K562 (cell line): ENCODE data around the gene SV2A. TPM values are rescaled to one million over a fixed set of nuclear protein-coding genes. Genes with fewer than 3 reads are reported as not detected.

Experiments
- CBFB ChIP-seq: sonication (generic); formaldehyde crosslinking; IDR thresholded peaks from 2 replicates; pipeline ENCODE4 v1.4.0; 2020; ENCODE audit warnings: mild to moderate bottlenecking, missing genetic modification reagents
- CHD1 ChIP-seq: fragments of 200-600 bp; sonication (generic); IDR thresholded peaks from one replicate; pipeline ENCODE4 v1.6.1; 2012; ENCODE audit warnings: mild to moderate bottlenecking, moderate library complexity, low read length, inconsistent platforms
- DPF2 ChIP-seq: fragments of 450-650 bp; IDR thresholded peaks from 2 replicates; pipeline ENCODE4 v1.6.1; 2016
- FOXP1 ChIP-seq: sonication (generic); formaldehyde crosslinking; IDR thresholded peaks from 2 replicates; pipeline ENCODE4 v1.8.0; 2022; ENCODE audit warnings: mild to moderate bottlenecking, missing genetic modification reagents
- NBN ChIP-seq: fragments of 450-650 bp; IDR thresholded peaks from 2 replicates; pipeline ENCODE4 v1.6.1; 2016; ENCODE audit warnings: low read depth, mild to moderate bottlenecking
- PCBP1 ChIP-seq: fragments of 200-400 bp; formaldehyde crosslinking; IDR thresholded peaks from 2 replicates; pipeline ENCODE4 v1.6.1; 2018; ENCODE audit warnings: mild to moderate bottlenecking, low read depth, low read length; ENCODE audit not compliant: poor library complexity, severe bottlenecking
- PRPF4 ChIP-seq: fragments of 200-400 bp; formaldehyde crosslinking; IDR thresholded peaks from one replicate; pipeline ENCODE4 v1.6.1; 2017; ENCODE audit warnings: low read length, low read depth, mild to moderate bottlenecking; ENCODE audit not compliant: insufficient read depth, poor library complexity, severe bottlenecking
- SIN3A ChIP-seq, 2 experiments: fragments of 150-350 bp in 1 of 2; IDR thresholded peaks; 2 replicates each; pipeline ENCODE4 v1.6.1; 2011 to 2016; ENCODE audit warnings: borderline replicate concordance in 2 of 2, low read depth in 2 of 2, low read length in 2 of 2, mild to moderate bottlenecking in 2 of 2, moderate library complexity in 2 of 2; ENCODE audit not compliant: control insufficient read depth in 1 of 2
- SMARCA4 ChIP-seq: fragments of 450-650 bp; IDR thresholded peaks from 2 replicates; pipeline ENCODE4 v1.6.1; 2016
- SUPT5H ChIP-seq: fragments of 450-650 bp; IDR thresholded peaks from 2 replicates; pipeline ENCODE4 v1.6.1; 2016
- TAF1 ChIP-seq: IDR thresholded peaks from 2 replicates; pipeline ENCODE4 v1.6.1; 2011; ENCODE audit warnings: mild to moderate bottlenecking, low read length, moderate library complexity; ENCODE audit not compliant: insufficient read depth, control insufficient read depth, severe bottlenecking; ENCODE audit errors: extremely low read depth
- THRAP3 ChIP-seq: fragments of 450-650 bp; IDR thresholded peaks from 2 replicates; pipeline ENCODE4 v1.6.1; 2016; ENCODE audit warnings: mild to moderate bottlenecking, inconsistent platforms, borderline replicate concordance
- ZBTB1 ChIP-seq: sonication (generic); formaldehyde crosslinking; IDR thresholded peaks from 2 replicates; pipeline ENCODE4 v1.8.1; 2023; ENCODE audit warnings: missing genetic modification reagents, low read depth, mild to moderate bottlenecking, borderline replicate concordance
- ZFP30 ChIP-seq: fragments of 250-450 bp; sonication (Bioruptor Pico); IDR thresholded peaks from 2 replicates; pipeline ENCODE4 v1.8.0; 2022; ENCODE audit warnings: moderate library complexity, mild to moderate bottlenecking, inconsistent platforms, borderline replicate concordance
- ZNF143 ChIP-seq: sonication (generic); formaldehyde crosslinking; IDR thresholded peaks from 2 replicates; pipeline ENCODE4 v1.9.0; 2022; ENCODE audit warnings: mild to moderate bottlenecking, missing genetic modification reagents
- ZNF324 ChIP-seq: fragments of 250-450 bp; sonication (Bioruptor Pico); IDR thresholded peaks from 2 replicates; pipeline ENCODE4 v1.4.0; 2020; ENCODE audit warnings: mild to moderate bottlenecking
- ZNF717 ChIP-seq: fragments of 250-450 bp; sonication (Bioruptor Pico); IDR thresholded peaks from 2 replicates; pipeline ENCODE4 v1.5.0; 2021
- ZSCAN32 ChIP-seq: fragments of 450-650 bp; formaldehyde crosslinking; IDR thresholded peaks from 2 replicates; pipeline ENCODE4 v1.4.0; 2020; ENCODE audit warnings: mild to moderate bottlenecking, moderate library complexity
- polyA plus RNA-seq, 8 experiments: library from polyadenylated mRNA; depleted of rRNA in 4 of 8; stranded (reverse) in 5 of 8; unstranded in 3 of 8; fragments of >200 nt; fragmentation: Nextera tagmentation in 2 of 8; fragmentation: Illumina TruSeq in 1 of 8; extraction: Ambion mirVana in 2 of 8; extraction: Trizol in 1 of 8; gene quantifications; 2 replicates each; pipeline versions ENCODE4 v1.2.1 to v1.2.3, GENCODE V29; 2011 to 2014; ENCODE audit warnings: inconsistent platforms in 1 of 8, missing spikeins in 1 of 8
- total RNA-seq, 7 experiments: library from RNA; depleted of rRNA in 6 of 7; stranded (reverse); fragments of >200 nt in 6 of 7; fragmentation: Illumina TruSeq in 2 of 7; extraction: Trizol in 2 of 7; gene quantifications; 2 replicates each; pipeline versions ENCODE4 v1.2.1 to v1.2.3, GENCODE V29; 2011 to 2021; ENCODE audit warnings: low replicate concordance in 1 of 7
- TF ChIP-seq, protein P1 (sequence below): sonication (generic); formaldehyde crosslinking; IDR thresholded peaks from 2 replicates; pipeline ENCODE4 v1.8.1; 2023; ENCODE audit warnings: mild to moderate bottlenecking, missing genetic modification reagents
- TF ChIP-seq, protein P2 (sequence below): sonication (generic); formaldehyde crosslinking; IDR thresholded peaks from 2 replicates; pipeline ENCODE4 v1.8.1; 2023; ENCODE audit warnings: mild to moderate bottlenecking, missing genetic modification reagents
- TF ChIP-seq, protein P3 (sequence below): sonication (generic); formaldehyde crosslinking; IDR thresholded peaks from 2 replicates; pipeline ENCODE4 v1.8.0; 2023; ENCODE audit warnings: mild to moderate bottlenecking, missing genetic modification reagents
- TF ChIP-seq, protein P4 (sequence below): sonication (generic); formaldehyde crosslinking; IDR thresholded peaks from 2 replicates; pipeline ENCODE4 v1.8.0; 2022; ENCODE audit warnings: mild to moderate bottlenecking, missing genetic modification reagents

The SV2A gene
- total and polyA plus RNA-seq, 9 of the 15 experiments (the other 6 are each of a cell fraction or from before 2014, with no cell fraction given), result 0.07 to 0.22 (median 0.11) TPM; not detected in 1

DNA sequence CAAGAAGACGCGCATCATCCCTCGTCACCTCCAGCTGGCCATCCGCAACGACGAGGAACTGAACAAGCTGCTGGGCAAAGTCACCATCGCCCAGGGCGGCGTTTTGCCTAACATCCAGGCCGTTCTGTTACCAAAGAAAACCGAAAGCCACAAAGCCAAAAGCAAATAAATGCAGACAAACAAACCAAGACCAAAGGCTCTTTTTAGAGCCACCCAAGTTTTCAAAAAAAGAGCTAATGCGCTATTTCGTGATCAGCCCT lies 30.5 kb downstream of the SV2A start (continued):
- TF ChIP-seq, protein P1, sequence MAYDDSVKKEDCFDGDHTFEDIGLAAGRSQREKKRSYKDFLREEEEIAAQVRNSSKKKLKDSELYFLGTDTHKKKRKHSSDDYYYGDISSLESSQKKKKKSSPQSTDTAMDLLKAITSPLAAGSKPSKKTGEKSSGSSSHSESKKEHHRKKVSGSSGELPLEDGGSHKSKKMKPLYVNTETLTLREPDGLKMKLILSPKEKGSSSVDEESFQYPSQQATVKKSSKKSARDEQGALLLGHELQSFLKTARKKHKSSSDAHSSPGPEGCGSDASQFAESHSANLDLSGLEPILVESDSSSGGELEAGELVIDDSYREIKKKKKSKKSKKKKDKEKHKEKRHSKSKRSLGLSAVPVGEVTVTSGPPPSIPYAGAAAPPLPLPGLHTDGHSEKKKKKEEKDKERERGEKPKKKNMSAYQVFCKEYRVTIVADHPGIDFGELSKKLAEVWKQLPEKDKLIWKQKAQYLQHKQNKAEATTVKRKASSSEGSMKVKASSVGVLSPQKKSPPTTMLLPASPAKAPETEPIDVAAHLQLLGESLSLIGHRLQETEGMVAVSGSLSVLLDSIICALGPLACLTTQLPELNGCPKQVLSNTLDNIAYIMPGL, result 0 out of 2 replicates have a peak, but pooled peaks have one; percentile 50
- TF ChIP-seq SUPT5H, result 0 out of 2 replicates have a peak, but pooled peaks have one; percentile 76
- TF ChIP-seq DPF2, result 0 out of 2 replicates have a peak, but pooled peaks have one; percentile 10
- 0 out of 2 replicates have a peak, but pooled peaks have one; percentile 30 for TF ChIP-seq SMARCA4
- peak; percentile 48 for TF ChIP-seq PRPF4
- TF ChIP-seq ZBTB1 (CRISPR knock-in tag), result peak; percentile 51; the same call in 1 of the 2 replicates
- 0 out of 2 replicates have a peak, but pooled peaks have one; percentile 22 for TF ChIP-seq ZFP30 (CRISPR knock-in tag)
- 0 out of 2 replicates have a peak, but pooled peaks have one; percentile 20 for TF ChIP-seq ZSCAN32 (CRISPR knock-in tag)
- TF ChIP-seq, protein P2, sequence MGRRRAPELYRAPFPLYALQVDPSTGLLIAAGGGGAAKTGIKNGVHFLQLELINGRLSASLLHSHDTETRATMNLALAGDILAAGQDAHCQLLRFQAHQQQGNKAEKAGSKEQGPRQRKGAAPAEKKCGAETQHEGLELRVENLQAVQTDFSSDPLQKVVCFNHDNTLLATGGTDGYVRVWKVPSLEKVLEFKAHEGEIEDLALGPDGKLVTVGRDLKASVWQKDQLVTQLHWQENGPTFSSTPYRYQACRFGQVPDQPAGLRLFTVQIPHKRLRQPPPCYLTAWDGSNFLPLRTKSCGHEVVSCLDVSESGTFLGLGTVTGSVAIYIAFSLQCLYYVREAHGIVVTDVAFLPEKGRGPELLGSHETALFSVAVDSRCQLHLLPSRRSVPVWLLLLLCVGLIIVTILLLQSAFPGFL, result peak; percentile 100
- peak; percentile 22; the same call in 1 of the 2 replicates for TF ChIP-seq ZNF324
- TF ChIP-seq ZNF143, result peak; percentile 56; the same call in 1 of the 2 replicates
- TF ChIP-seq NBN, result 0 out of 2 replicates have a peak, but pooled peaks have one; percentile 0
- peak; percentile 98 for TF ChIP-seq THRAP3
- peak; percentile 17 for TF ChIP-seq TAF1
- TF ChIP-seq, protein P3, sequence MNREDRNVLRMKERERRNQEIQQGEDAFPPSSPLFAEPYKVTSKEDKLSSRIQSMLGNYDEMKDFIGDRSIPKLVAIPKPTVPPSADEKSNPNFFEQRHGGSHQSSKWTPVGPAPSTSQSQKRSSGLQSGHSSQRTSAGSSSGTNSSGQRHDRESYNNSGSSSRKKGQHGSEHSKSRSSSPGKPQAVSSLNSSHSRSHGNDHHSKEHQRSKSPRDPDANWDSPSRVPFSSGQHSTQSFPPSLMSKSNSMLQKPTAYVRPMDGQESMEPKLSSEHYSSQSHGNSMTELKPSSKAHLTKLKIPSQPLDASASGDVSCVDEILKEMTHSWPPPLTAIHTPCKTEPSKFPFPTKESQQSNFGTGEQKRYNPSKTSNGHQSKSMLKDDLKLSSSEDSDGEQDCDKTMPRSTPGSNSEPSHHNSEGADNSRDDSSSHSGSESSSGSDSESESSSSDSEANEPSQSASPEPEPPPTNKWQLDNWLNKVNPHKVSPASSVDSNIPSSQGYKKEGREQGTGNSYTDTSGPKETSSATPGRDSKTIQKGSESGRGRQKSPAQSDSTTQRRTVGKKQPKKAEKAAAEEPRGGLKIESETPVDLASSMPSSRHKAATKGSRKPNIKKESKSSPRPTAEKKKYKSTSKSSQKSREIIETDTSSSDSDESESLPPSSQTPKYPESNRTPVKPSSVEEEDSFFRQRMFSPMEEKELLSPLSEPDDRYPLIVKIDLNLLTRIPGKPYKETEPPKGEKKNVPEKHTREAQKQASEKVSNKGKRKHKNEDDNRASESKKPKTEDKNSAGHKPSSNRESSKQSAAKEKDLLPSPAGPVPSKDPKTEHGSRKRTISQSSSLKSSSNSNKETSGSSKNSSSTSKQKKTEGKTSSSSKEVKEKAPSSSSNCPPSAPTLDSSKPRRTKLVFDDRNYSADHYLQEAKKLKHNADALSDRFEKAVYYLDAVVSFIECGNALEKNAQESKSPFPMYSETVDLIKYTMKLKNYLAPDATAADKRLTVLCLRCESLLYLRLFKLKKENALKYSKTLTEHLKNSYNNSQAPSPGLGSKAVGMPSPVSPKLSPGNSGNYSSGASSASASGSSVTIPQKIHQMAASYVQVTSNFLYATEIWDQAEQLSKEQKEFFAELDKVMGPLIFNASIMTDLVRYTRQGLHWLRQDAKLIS (CRISPR knock-in tag), result peak; percentile 99
- TF ChIP-seq PCBP1, result peak; percentile 32
- TF ChIP-seq, protein P4, sequence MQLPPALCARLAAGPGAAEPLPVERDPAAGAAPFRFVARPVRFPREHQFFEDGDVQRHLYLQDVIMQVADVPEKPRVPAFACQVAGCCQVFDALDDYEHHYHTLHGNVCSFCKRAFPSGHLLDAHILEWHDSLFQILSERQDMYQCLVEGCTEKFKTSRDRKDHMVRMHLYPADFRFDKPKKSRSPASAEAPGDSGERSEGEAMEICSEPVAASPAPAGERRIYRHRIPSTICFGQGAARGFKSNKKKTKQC (CRISPR knock-in tag), result 0 out of 2 replicates have a peak, but pooled peaks have one; percentile 2
- 0 out of 2 replicates have a peak, but pooled peaks have one; percentile 15 for TF ChIP-seq FOXP1
- TF ChIP-seq CBFB (CRISPR knock-in tag), result 0 out of 2 replicates have a peak, but pooled peaks have one; percentile 3
- peak in 1 of 2 experiments; percentile 36; a peak in 1 of 4 replicates for TF ChIP-seq SIN3A (IDR thresholded peaks at IDR 0.05; ENCODE audit: borderline replicate concordance in 2 of 2, control insufficient read depth in 1 of 2, low read depth in 2 of 2, low read length in 2 of 2)
- 0 out of 2 replicates have a peak, but pooled peaks have one; percentile 15 for TF ChIP-seq ZNF717 (CRISPR knock-in tag)
- TF ChIP-seq CHD1, result peak; percentile 98
